GM08714 (cell line): ENCODE measurements around the gene CSF1R.

Source experiments
- H3K4me3 ChIP-seq: fragments of 200-500 bp; sonication (Bioruptor generic); 2 replicates; pipeline ENCODE4 v1.5.1; 2014; ENCODE audit warnings: mild to moderate bottlenecking, low read length, inconsistent platforms
- ZNF274 ChIP-seq: IDR thresholded peaks from 2 replicates; pipeline ENCODE4 v1.6.1; 2012; ENCODE audit warnings: mild to moderate bottlenecking, low read depth, low read length

The CSF1R gene

DNA sequence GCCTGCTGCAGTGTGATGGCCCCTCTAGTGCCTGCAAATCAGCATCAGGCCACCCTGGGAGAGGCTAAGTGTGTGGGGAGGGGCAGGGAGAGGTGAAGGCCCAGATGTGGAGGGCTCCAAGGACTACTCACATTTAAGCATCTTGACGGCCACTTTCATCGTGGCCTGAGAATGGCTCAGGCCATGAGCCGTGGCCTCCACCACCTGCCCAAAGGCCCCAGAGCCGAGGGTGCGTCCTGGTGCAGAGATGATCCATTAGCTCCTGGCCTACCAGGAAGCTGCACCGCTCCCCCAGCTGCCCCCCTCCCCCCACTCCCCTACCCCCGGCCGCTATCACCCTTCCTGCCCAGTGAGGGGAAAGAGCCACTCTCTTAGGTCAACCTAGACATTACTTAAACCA is 38.2 kb upstream of the CSF1R start:
- H3K4me3 ChIP-seq = no peak overlapping the region
- no peak for TF ChIP-seq ZNF274

- H3K4me3 ChIP-seq = no peak overlapping the region
- TF ChIP-seq ZNF274 = no peak
Observed at GRCh38 chr5:150124111-150124557, 37.8 kb upstream of the CSF1R start.

- TF ChIP-seq ZNF274 = no peak
- no peak overlapping the region for H3K4me3 ChIP-seq
Observed at GRCh38 chr5:150123542-150123941, 37.2 kb upstream of the CSF1R start.

- no peak overlapping the region for H3K4me3 ChIP-seq
- no peak for TF ChIP-seq ZNF274
Observed at GRCh38 chr5:150122536-150123481, 36.5 kb upstream of the CSF1R start.

- TF ChIP-seq ZNF274 = no peak
Observed at GRCh38 chr5:150122158-150122510, 35.8 kb upstream of the CSF1R start.

GRCh38 chr5:150121448-150122157 is 35.2 kb upstream of the CSF1R start:
- no peak overlapping the region for H3K4me3 ChIP-seq
- no peak for TF ChIP-seq ZNF274

More at GRCh38 chr5:150122158-150122510, 35.8 kb upstream of the CSF1R start:
- H3K4me3 ChIP-seq = no peak overlapping the region

DNA sequence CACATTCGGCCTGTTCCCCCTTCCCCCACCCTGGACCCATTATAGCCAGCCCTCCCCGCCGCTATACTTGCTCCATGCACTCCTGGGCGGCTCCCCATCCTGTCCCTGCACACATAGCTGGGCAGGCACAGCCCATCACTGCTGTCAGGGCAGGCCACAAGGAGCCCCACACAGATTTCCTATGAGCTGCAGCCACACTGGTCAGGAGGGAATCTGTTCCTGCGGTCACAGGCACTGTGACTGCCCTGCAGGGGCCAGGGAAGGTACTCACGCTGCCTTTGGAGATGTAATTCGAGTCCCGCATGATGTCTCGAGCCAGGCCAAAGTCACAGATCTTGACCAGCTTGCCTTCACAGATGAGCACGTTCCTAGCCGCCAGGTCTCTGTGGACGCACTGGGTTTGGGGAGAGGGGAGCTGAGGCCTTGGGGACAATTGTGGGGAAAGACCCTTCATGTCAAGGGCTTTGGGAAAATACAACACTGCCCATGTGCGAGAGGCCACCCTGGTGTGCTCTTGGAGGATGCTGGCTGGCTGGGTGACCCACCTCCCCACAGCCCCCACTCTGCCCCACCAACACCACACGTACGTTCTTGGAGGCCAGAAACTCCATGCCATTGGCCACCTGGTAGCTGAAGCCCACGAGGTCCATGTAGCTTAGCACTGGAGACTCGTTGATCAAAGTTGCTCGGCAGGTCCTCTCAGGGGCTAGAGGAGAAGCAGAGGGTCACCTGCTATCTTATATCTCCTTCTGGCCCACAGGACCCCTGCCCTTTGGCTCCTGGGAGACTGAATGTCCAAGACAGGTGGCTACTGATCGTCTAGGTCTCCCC is 34.5 kb upstream of the CSF1R start:
- H3K4me3 ChIP-seq = no peak overlapping the region
- no peak for TF ChIP-seq ZNF274

- TF ChIP-seq ZNF274 = no peak
- no peak overlapping the region for H3K4me3 ChIP-seq
Observed at GRCh38 chr5:150120062-150120441, 33.7 kb upstream of the CSF1R start.

DNA sequence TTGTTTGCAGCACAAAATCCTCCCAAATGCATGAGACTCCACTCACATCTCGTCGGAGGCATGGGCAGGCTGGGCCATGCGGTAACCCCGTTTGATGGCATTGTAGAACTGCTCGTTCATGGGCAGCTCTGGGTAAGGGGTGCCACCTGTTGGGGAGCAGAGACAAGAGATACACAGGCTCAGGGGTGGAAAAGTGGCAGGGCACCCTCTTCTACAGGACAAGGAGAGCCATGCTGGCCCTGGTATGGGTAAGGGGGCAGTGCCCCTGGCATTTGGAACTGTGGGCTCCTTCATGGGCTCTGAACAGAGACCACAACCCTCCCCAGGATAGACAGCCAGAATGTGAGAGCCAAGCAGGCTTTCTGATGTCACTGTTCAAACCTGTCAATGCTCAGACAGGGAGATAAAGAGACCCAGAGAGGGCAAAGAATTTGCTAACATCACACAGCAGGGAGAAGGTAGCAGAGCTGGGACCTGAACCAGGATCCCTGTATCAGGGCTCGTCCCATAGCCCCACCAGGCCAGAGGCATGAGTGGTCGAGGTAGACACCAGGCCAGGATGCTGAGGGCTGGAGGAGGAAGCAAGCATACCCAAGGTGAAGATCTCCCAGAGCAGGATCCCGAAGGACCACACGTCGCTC is 33.2 kb upstream of the CSF1R start:
- no peak for TF ChIP-seq ZNF274
- H3K4me3 ChIP-seq = no peak overlapping the region

- TF ChIP-seq ZNF274 = no peak
- no peak overlapping the region for H3K4me3 ChIP-seq
Observed at GRCh38 chr5:150118561-150119229, 32.3 kb upstream of the CSF1R start.

DNA sequence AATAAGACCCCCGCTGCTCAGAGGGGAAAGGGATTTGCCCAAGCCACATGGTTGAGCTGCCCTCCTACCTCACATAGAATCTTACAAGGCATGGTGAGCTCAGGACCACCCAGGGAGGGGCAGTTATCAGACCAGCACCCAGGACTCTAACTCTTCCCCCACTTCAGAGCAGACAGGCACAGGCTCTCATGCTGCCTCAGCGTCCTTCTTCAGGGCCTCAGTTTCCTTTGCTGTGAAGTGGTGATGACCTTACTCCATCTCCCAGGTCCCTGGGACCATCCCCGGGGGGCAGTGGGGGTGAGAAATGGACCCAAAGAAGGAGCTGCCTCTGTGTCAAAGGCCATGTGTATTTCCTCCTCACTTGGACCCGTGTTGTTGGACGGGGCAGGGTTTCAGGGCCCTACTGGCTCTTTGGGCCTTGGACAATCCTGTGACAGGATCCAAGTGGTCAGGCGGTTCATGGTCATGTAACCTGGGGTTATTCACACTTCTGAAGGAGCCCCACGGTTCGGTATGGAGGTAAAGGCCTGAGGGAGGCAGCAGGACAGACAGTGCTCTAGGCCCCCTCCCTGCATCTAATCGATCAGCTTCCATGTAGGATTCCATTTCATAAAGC is 31.7 kb upstream of the CSF1R start:
- no peak overlapping the region for H3K4me3 ChIP-seq
- no peak for TF ChIP-seq ZNF274

- no peak for TF ChIP-seq ZNF274
- H3K4me3 ChIP-seq = no peak overlapping the region
Observed at GRCh38 chr5:150116667-150117400, 30.5 kb upstream of the CSF1R start.
